ENCODE data around the gene GLIPR2. TPM values are rescaled to one million over a fixed set of nuclear protein-coding genes. Genes with fewer than 3 reads are reported as not detected.

The GLIPR2 gene
- polyA plus RNA-seq, 1 of the 3 experiments (the other 2 are of a cell fraction) = 38.3 TPM

DNA sequence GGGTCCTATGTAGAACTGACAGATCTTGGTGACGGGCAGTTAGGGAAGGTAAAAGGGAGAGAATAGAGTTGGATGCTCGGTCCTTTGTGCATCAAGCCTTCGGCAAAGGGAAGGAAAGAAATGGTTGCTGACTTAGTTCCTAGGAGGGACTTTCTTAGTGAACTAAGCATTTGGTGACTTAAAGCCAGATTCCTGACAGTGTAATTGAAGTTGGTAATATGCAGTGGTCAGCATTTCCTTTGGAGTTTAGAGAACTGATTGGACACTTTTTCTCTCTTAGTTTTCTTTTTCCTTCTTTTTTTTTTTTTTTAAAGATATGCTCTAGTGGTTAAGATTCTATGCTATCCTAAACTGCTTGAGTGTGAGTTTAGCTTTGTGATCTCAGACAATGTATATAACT, 56.5 kb downstream of the GLIPR2 start:
- TF ChIP-seq TEAD4 (IDR thresholded peaks at IDR 0.05; ENCODE audit: borderline replicate concordance, insufficient read depth) = no peak
- no peak for TF ChIP-seq FOSL2 (IDR thresholded peaks at IDR 0.05; ENCODE audit: borderline replicate concordance, low read depth)
- no peak for TF ChIP-seq SMC3 (IDR thresholded peaks at IDR 0.05; ENCODE audit: low read depth, low read length)
- no peak for TF ChIP-seq YY1 (IDR thresholded peaks at IDR 0.05; ENCODE audit: low read depth)
- no peak for TF ChIP-seq MXI1 (IDR thresholded peaks at IDR 0.05; ENCODE audit: low read depth, low read length)
- TF ChIP-seq MAX (IDR thresholded peaks at IDR 0.05; ENCODE audit: low read depth) = no peak
- TF ChIP-seq SIN3A (IDR thresholded peaks at IDR 0.05; ENCODE audit: borderline replicate concordance, low read depth, low read length) = no peak
- TF ChIP-seq EP300 (IDR thresholded peaks at IDR 0.05; ENCODE audit: borderline replicate concordance in 1 of 2, low read depth in 1 of 2, low read length in 1 of 2) = no peak
- TF ChIP-seq, protein P1, sequence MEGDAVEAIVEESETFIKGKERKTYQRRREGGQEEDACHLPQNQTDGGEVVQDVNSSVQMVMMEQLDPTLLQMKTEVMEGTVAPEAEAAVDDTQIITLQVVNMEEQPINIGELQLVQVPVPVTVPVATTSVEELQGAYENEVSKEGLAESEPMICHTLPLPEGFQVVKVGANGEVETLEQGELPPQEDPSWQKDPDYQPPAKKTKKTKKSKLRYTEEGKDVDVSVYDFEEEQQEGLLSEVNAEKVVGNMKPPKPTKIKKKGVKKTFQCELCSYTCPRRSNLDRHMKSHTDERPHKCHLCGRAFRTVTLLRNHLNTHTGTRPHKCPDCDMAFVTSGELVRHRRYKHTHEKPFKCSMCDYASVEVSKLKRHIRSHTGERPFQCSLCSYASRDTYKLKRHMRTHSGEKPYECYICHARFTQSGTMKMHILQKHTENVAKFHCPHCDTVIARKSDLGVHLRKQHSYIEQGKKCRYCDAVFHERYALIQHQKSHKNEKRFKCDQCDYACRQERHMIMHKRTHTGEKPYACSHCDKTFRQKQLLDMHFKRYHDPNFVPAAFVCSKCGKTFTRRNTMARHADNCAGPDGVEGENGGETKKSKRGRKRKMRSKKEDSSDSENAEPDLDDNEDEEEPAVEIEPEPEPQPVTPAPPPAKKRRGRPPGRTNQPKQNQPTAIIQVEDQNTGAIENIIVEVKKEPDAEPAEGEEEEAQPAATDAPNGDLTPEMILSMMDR (IDR thresholded peaks at IDR 0.05) = no peak
- no peak for TF ChIP-seq NFIC (IDR thresholded peaks at IDR 0.05; ENCODE audit: borderline replicate concordance)
- TF ChIP-seq TAF1 (IDR thresholded peaks at IDR 0.05; ENCODE audit: borderline replicate concordance, low read depth, low read length) = no peak
- no peak for TF ChIP-seq RCOR1 (IDR thresholded peaks at IDR 0.05; ENCODE audit: low read length)
- TF ChIP-seq MEF2A (IDR thresholded peaks at IDR 0.05; ENCODE audit: borderline replicate concordance, low read depth) = no peak
- TF ChIP-seq USF2 (IDR thresholded peaks at IDR 0.05; ENCODE audit: borderline replicate concordance, low read depth, low read length) = no peak
- no peak for TF ChIP-seq POLR2AphosphoS5 (IDR thresholded peaks at IDR 0.05; ENCODE audit: low read depth, low read length)
- 87% methylated on average over 3 of the region's 3 CpGs for WGBS (ENCODE audit: low lambda C conversion rate)
- H3F3A ChIP-seq (replicated peaks; ENCODE audit: insufficient read depth) = no peaks in the 10 kb centered on the region
- peaks cover 64% of the 10 kb centered on the region for H4K20me1 ChIP-seq (ENCODE audit: insufficient read depth)
- no peaks in the 10 kb centered on the region for H3K9me3 ChIP-seq
- H3K36me3 ChIP-seq (replicated peaks in 1 of 2; ENCODE audit: control insufficient read depth in 1 of 2, insufficient read depth in 2 of 2, low read length in 1 of 2) = peaks cover 11 to 20% of the 10 kb centered on the region in 2 experiments
- no peak for DNase-seq
- CTCF ChIA-PET = interaction anchor here (0.6 to 1.4 kb wide), 5 partner anchors 11 to 171 kb away, joined by 3 to 4 read pairs (median 3); no protein-coding TSS in a partner anchor
- H3K9ac ChIP-seq = peak overlapping the region; percentile 95; the same call in 1 of the 2 replicates
- H3K27me3 ChIP-seq (ENCODE audit: insufficient read depth) = no peaks in the 10 kb centered on the region
- H3K79me2 ChIP-seq (ENCODE audit: insufficient read depth) = peaks cover 78% of the 10 kb centered on the region
- peak overlapping the region; percentile 83 for H3K4me2 ChIP-seq
- H2AFZ ChIP-seq (ENCODE audit: low read depth) = no peak overlapping the region
- H3K4me1 ChIP-seq (ENCODE audit: control insufficient read depth in 1 of 2, insufficient read depth in 2 of 2, low read depth in 1 of 2, low read length in 1 of 2) = peaks cover 6 to 27% of the 10 kb centered on the region in 2 experiments
- H3K9me2 ChIP-seq = no peaks in the 10 kb centered on the region
- peak overlapping the region; percentile 84 to 94 for H3K4me3 ChIP-seq (ENCODE audit: low read depth in 2 of 2, low read length in 1 of 2)
- POLR2A ChIA-PET = no interaction called here
- no peak overlapping the region for H3K27ac ChIP-seq (ENCODE audit: low read depth in 2 of 2, low read length in 1 of 2)

Measured in SK-N-SH (cell line).